ENCODE data around the gene ARSA. TPM values are rescaled to one million over a fixed set of nuclear protein-coding genes. Genes with fewer than 3 reads are reported as not detected.

Gene ARSA
- polyA plus RNA-seq, 1 of the 3 experiments (the other 2 are of a cell fraction): 34.2 TPM

- Histone ChIP-seq H3K36me3 (replicated peaks in 1 of 2; ENCODE audit: control insufficient read depth in 1 of 2, insufficient read depth in 2 of 2, low read length in 1 of 2) (peaks cover 0 to 22% of the 10 kb centered on the region in 2 experiments), H2AFZ (ENCODE audit: low read depth) (peak within 1 kb of the TSS; percentile 84; the same call in 1 of the 2 replicates), H4K20me1 (ENCODE audit: insufficient read depth) (no peaks in the 10 kb centered on the region), H3K9ac (peak within 1 kb of the TSS; percentile 96), H3K4me2 (peak within 1 kb of the TSS; percentile 90), H3K9me3 (no peaks in the 10 kb centered on the region), H3F3A (replicated peaks; ENCODE audit: insufficient read depth) (no peaks in the 10 kb centered on the region), H3K4me3 (ENCODE audit: low read depth in 2 of 2, low read length in 1 of 2) (peak within 1 kb of the TSS; percentile 89 to 94), H3K9me2 (no peaks in the 10 kb centered on the region), H3K4me1 (ENCODE audit: control insufficient read depth in 1 of 2, insufficient read depth in 2 of 2, low read depth in 1 of 2, low read length in 1 of 2) (peaks cover 0 to 14% of the 10 kb centered on the region in 2 experiments; a peak in 1 of 4 replicates), H3K27ac (ENCODE audit: low read depth in 2 of 2, low read length in 1 of 2) (peak within 1 kb of the TSS; percentile 83 to 96; a peak in 3 of 4 replicates), H3K79me2 (ENCODE audit: insufficient read depth) (peaks cover 24% of the 10 kb centered on the region; the same call in 1 of the 2 replicates), H3K27me3 (ENCODE audit: insufficient read depth) (no peaks in the 10 kb centered on the region)
- WGBS (ENCODE audit: low lambda C conversion rate): 0% methylated on average over 10 of the region's 96 CpGs
- CTCF ChIA-PET: interaction anchor here (1.0 to 9.0 kb wide), 5 partner anchors 10 to 57 kb away, joined by 3 to 73 read pairs (median 6); partner anchors contain the start of genes SCO2 and SYCE3
- peak; percentile 99 for DNase-seq
- POLR2A ChIA-PET: interaction anchor here (0.5 to 2.3 kb wide), 6 partner anchors 11 to 109 kb away, joined by 3 to 10 read pairs (median 4); partner anchors contain the start of gene SCO2
- TF ChIP-seq FOSL2 (IDR thresholded peaks at IDR 0.05; ENCODE audit: borderline replicate concordance, low read depth) (no peak), ZBTB33 (IDR thresholded peaks at IDR 0.05; ENCODE audit: borderline replicate concordance, low read depth) (no peak), EP300 (IDR thresholded peaks at IDR 0.05; ENCODE audit: borderline replicate concordance in 1 of 2, low read depth in 1 of 2, low read length in 1 of 2) (no peak), POLR2AphosphoS5 (IDR thresholded peaks at IDR 0.05; ENCODE audit: low read depth, low read length) (peak; percentile 72; the same call in 1 of the 2 replicates), NRF1 (IDR thresholded peaks at IDR 0.05; ENCODE audit: low read depth, low read length) (peak; percentile 91), FOXM1 (IDR thresholded peaks at IDR 0.05; ENCODE audit: low read depth) (no peak), RFX5 (IDR thresholded peaks at IDR 0.05; ENCODE audit: low read length) (no peak; the same call in 1 of the 2 replicates), IRF3 (IDR thresholded peaks at IDR 0.05; ENCODE audit: low read depth, low read length) (peak; percentile 42; the same call in 1 of the 2 replicates), SMC3 (IDR thresholded peaks at IDR 0.05; ENCODE audit: low read depth, low read length) (no peak), RAD21 (IDR thresholded peaks at IDR 0.05; ENCODE audit: low read length) (no peak), GATA2 (CRISPR knock-in tag; IDR thresholded peaks at IDR 0.05) (no peak), ELF1 (IDR thresholded peaks at IDR 0.05) (peak; percentile 33; the same call in 1 of the 2 replicates), TAF1 (IDR thresholded peaks at IDR 0.05; ENCODE audit: borderline replicate concordance, low read depth, low read length) (no peak), SIN3A (IDR thresholded peaks at IDR 0.05; ENCODE audit: borderline replicate concordance, low read depth, low read length) (no peak), CHD2 (IDR thresholded peaks at IDR 0.05; ENCODE audit: low read length, partially characterized antibody) (peak; percentile 2), YY1 (IDR thresholded peaks at IDR 0.05; ENCODE audit: low read depth) (peak; percentile 83), MXI1 (IDR thresholded peaks at IDR 0.05; ENCODE audit: low read depth, low read length) (peak; percentile 64; the same call in 1 of the 2 replicates), MAX (IDR thresholded peaks at IDR 0.05; ENCODE audit: low read depth) (no peak; the same call in 1 of the 2 replicates), USF1 (IDR thresholded peaks at IDR 0.05; ENCODE audit: borderline replicate concordance, low read depth) (no peak), MEF2A (IDR thresholded peaks at IDR 0.05; ENCODE audit: borderline replicate concordance, low read depth) (no peak), GABPA (IDR thresholded peaks at IDR 0.05; ENCODE audit: low read depth) (peak; percentile 65)
Observed at GRCh38 chr22:50582493-50583293, 45.3 kb downstream of the ARSA start, which contains the start of gene CHKB. TSS of gene CHKB (minus strand) at chr22:50582849. CDS start at chr22:50582781, 68 bp downstream.
